Fibroblast of lung (primary cell): ENCODE data around the gene TMEM163. TPM values are rescaled to one million over a fixed set of nuclear protein-coding genes. Genes with fewer than 3 reads are reported as not detected.

Experiments
- DNase-seq, 2 donors: peaks; one replicate each; pipeline versions ENCODE4 v3.0.0 to v3.0.0-alpha.2; 2010; ENCODE audit warnings: low read depth in 2 of 2
- H2AFZ ChIP-seq: 2 replicates; pipeline ENCODE4 v1.5.1; 2012; ENCODE audit warnings: low read length, control low read depth, inconsistent platforms
- H3K27ac ChIP-seq: 2 replicates; pipeline ENCODE4 v1.5.1; 2011; ENCODE audit warnings: low read length, control low read depth; ENCODE audit not compliant: insufficient read depth
- H3K27me3 ChIP-seq: 2 replicates; pipeline ENCODE4 v1.5.1; 2011; ENCODE audit warnings: mild to moderate bottlenecking, low read length; ENCODE audit not compliant: control insufficient read depth, insufficient read depth
- H3K36me3 ChIP-seq: 2 replicates; pipeline ENCODE4 v1.5.1; 2011; ENCODE audit warnings: low read length; ENCODE audit not compliant: control insufficient read depth, insufficient read depth
- H3K4me1 ChIP-seq: 2 replicates; pipeline ENCODE4 v1.5.1; 2011; ENCODE audit warnings: low read length; ENCODE audit not compliant: control insufficient read depth, insufficient read depth; ENCODE audit errors: extremely low read depth
- H3K4me2 ChIP-seq: 2 replicates; pipeline ENCODE4 v1.5.1; 2011; ENCODE audit warnings: low read length, control low read depth; ENCODE audit not compliant: insufficient read depth; ENCODE audit errors: extremely low read depth
- H3K4me3 ChIP-seq, 4 experiments: fragments of 200-600 bp in 1 of 4; sonication (generic) in 1 of 4; replicated peaks in 1 of 4; 2 replicates each; pipeline ENCODE4 v1.5.1; 2011 to 2016; ENCODE audit warnings: low read length in 4 of 4, low read depth in 3 of 4, mild to moderate bottlenecking in 3 of 4, control low read depth in 2 of 4, inconsistent platforms in 1 of 4, mixed read lengths in 1 of 4; ENCODE audit not compliant: insufficient read depth in 1 of 4; ENCODE audit errors: control extremely low read depth in 1 of 4
- H3K79me2 ChIP-seq: 2 replicates; pipeline ENCODE4 v1.5.1; 2012; ENCODE audit warnings: mild to moderate bottlenecking, low read length, inconsistent platforms; ENCODE audit not compliant: control insufficient read depth, insufficient read depth
- H3K9ac ChIP-seq: 2 replicates; pipeline ENCODE4 v1.5.1; 2011; ENCODE audit warnings: mild to moderate bottlenecking, low read length, control low read depth; ENCODE audit not compliant: insufficient read depth
- H3K9me3 ChIP-seq: 2 replicates; pipeline ENCODE4 v1.5.1; 2012; ENCODE audit warnings: low read depth, low read length; ENCODE audit not compliant: control insufficient read depth, insufficient read depth
- H4K20me1 ChIP-seq: 2 replicates; pipeline ENCODE4 v1.5.1; 2011; ENCODE audit warnings: low read length; ENCODE audit not compliant: control insufficient read depth, insufficient read depth; ENCODE audit errors: extremely low read depth
- CTCF ChIP-seq, 2 donors: IDR thresholded peaks in 1 of 2; conservative IDR thresholded peaks in 1 of 2; 1 replicate in 1 of 2; 2 replicates in 1 of 2; pipeline ENCODE4 v1.5.1; 2011 to 2012; ENCODE audit warnings: low read length in 2 of 2, control low read depth in 1 of 2, inconsistent platforms in 1 of 2, low read depth in 1 of 2, mild to moderate bottlenecking in 1 of 2
- EZH2 ChIP-seq: IDR thresholded peaks from 2 replicates; pipeline ENCODE4 v1.5.1; 2012; ENCODE audit warnings: low read length, control low read depth, mild to moderate bottlenecking; ENCODE audit errors: missing control alignments
- polyA plus RNA-seq, 2 donors: library from polyadenylated mRNA; depleted of rRNA in 1 of 2; stranded (reverse) in 1 of 2; unstranded in 1 of 2; fragments of >200 nt; gene quantifications; 2 replicates each; pipeline ENCODE4 v1.2.1, GENCODE V29; 2011 to 2012; ENCODE audit warnings: missing spikeins in 1 of 2
- total RNA-seq: library from RNA; depleted of rRNA; stranded (reverse); fragments of >200 nt; gene quantifications from 2 replicates; pipeline ENCODE4 v1.2.1, GENCODE V29; 2014

The TMEM163 gene
- total and polyA plus RNA-seq, 2 donors (not counting 1 experiment from before 2014, with no cell fraction given) = under 0.01 to 0.03 TPM

- H3K4me3 ChIP-seq = no peak overlapping the region
- H3K27ac ChIP-seq = no peak overlapping the region
- H3K4me1 ChIP-seq = no peaks in the 10 kb centered on the region
- H3K27me3 ChIP-seq = no peaks in the 10 kb centered on the region
- no peaks in the 10 kb centered on the region for H3K79me2 ChIP-seq
- no peak overlapping the region for H2AFZ ChIP-seq
- H3K9me3 ChIP-seq = no peaks in the 10 kb centered on the region
- no peak for DNase-seq
- no peaks in the 10 kb centered on the region for H4K20me1 ChIP-seq
- H3K36me3 ChIP-seq = no peaks in the 10 kb centered on the region
- no peak overlapping the region for H3K9ac ChIP-seq
- TF ChIP-seq CTCF (conservative IDR thresholded peaks at IDR 0.05 in 1 of 2, IDR thresholded peaks at IDR 0.05 in 1 of 2; ENCODE audit: low read depth in 1 of 2, low read length in 2 of 2) (no peak), EZH2 (no peak)
- no peak overlapping the region for H3K4me2 ChIP-seq
Observed at GRCh38 chr2:134639265-134639664, 79.5 kb downstream of the TMEM163 start.

- peak in 1 of 2 donors; percentile 4 for DNase-seq
- Histone ChIP-seq H3K27ac (no peak overlapping the region), H3K36me3 (no peaks in the 10 kb centered on the region), H3K27me3 (no peaks in the 10 kb centered on the region), H3K9me3 (no peaks in the 10 kb centered on the region), H2AFZ (no peak overlapping the region), H3K9ac (no peak overlapping the region), H3K4me1 (no peaks in the 10 kb centered on the region), H3K4me3 (no peak overlapping the region), H3K79me2 (no peaks in the 10 kb centered on the region), H3K4me2 (no peak overlapping the region), H4K20me1 (no peaks in the 10 kb centered on the region)
- TF ChIP-seq EZH2 = no peak
- no peak for TF ChIP-seq CTCF (conservative IDR thresholded peaks at IDR 0.05 in 1 of 2, IDR thresholded peaks at IDR 0.05 in 1 of 2; ENCODE audit: low read depth in 1 of 2, low read length in 2 of 2)
Observed at GRCh38 chr2:134636714-134637113, 82.1 kb downstream of the TMEM163 start.

GRCh38 chr2:134634054-134634753, 84.6 kb downstream of the TMEM163 start:
- Histone ChIP-seq H3K4me1 (no peaks in the 10 kb centered on the region), H4K20me1 (no peaks in the 10 kb centered on the region), H3K27me3 (no peaks in the 10 kb centered on the region), H3K9me3 (no peaks in the 10 kb centered on the region), H3K9ac (no peak overlapping the region), H3K36me3 (no peaks in the 10 kb centered on the region), H2AFZ (no peak overlapping the region), H3K4me2 (no peak overlapping the region), H3K4me3 (no peak overlapping the region), H3K27ac (no peak overlapping the region), H3K79me2 (no peaks in the 10 kb centered on the region)
- DNase-seq = no peak
- TF ChIP-seq EZH2 (no peak), CTCF (conservative IDR thresholded peaks at IDR 0.05 in 1 of 2, IDR thresholded peaks at IDR 0.05 in 1 of 2; ENCODE audit: low read depth in 1 of 2, low read length in 2 of 2) (no peak)
